Endothelial cell of umbilical vein (primary cell): ENCODE results near the gene SLC12A1. TPM values are rescaled to one million over a fixed set of nuclear protein-coding genes. Genes with fewer than 3 reads are reported as not detected.

Experiments
- BruUV-seq: library from RNA; stranded (reverse); fragments of 400-500 nt; replicated peaks from 2 replicates; lab custom pipeline; 2021; lab: Mats Ljungman, UMichigan
- CTCF ChIA-PET: fragments of 300-600, 350-600 bp; sonication (Branson Sonifier 250); formaldehyde crosslinking; loops from one replicate; lab custom pipeline; 2021; ENCODE audit warnings: antibody characterized with exemption, inconsistent platforms; lab: Charles Lee
- POLR2A ChIA-PET: fragments of 300-600, 350-600 bp; sonication (Branson Sonifier 250); formaldehyde crosslinking; loops from one replicate; lab custom pipeline; 2021; ENCODE audit warnings: antibody characterized with exemption, inconsistent platforms; lab: Charles Lee
- DNase-seq: peaks from one replicate; pipeline ENCODE4 v3.0.0-alpha.2; 2011; ENCODE audit warnings: low read depth, low spot score
- FAIRE-seq: peaks from 2 replicates; lab custom pipeline; 2011; peaks lifted over from hg19 to GRCh38; lab: Jason Lieb, UNC
- H2AFZ ChIP-seq: 2 replicates; pipeline ENCODE4 v1.6.0; 2012; ENCODE audit warnings: low read depth, low read length, control low read depth, inconsistent platforms
- H3K27ac ChIP-seq: 2 replicates; pipeline ENCODE4 v1.5.1; 2011; ENCODE audit warnings: low read depth, mild to moderate bottlenecking, control low read depth, low read length, moderate library complexity; ENCODE audit not compliant: insufficient read depth
- H3K27me3 ChIP-seq, 2 experiments: 2 replicates each; pipeline versions ENCODE4 v1.6.0 to v1.6.1; 2011; ENCODE audit warnings: low read length in 2 of 2, mixed read lengths in 1 of 2; ENCODE audit not compliant: control insufficient read depth in 2 of 2, insufficient read depth in 2 of 2
- H3K36me3 ChIP-seq, 2 experiments: 2 replicates in 1 of 2; 3 replicates in 1 of 2; pipeline ENCODE4 v1.5.1; 2011; ENCODE audit warnings: low read length in 2 of 2, mild to moderate bottlenecking in 1 of 2, moderate library complexity in 1 of 2; ENCODE audit not compliant: control insufficient read depth in 2 of 2, insufficient read depth in 2 of 2; ENCODE audit errors: extremely low read depth in 1 of 2
- H3K4me1 ChIP-seq: 3 replicates; pipeline ENCODE4 v1.5.1; 2011; ENCODE audit warnings: mild to moderate bottlenecking, low read length; ENCODE audit not compliant: control insufficient read depth, insufficient read depth; ENCODE audit errors: extremely low read depth
- H3K4me2 ChIP-seq: 2 replicates; pipeline ENCODE4 v1.6.1; 2011; ENCODE audit warnings: low read length, control low read depth, mixed read lengths; ENCODE audit not compliant: insufficient read depth
- H3K4me3 ChIP-seq, 3 experiments: fragments of 200-600 bp in 1 of 3; sonication (generic), shearing (Covaris generic) in 1 of 3; replicated peaks in 1 of 3; 2 replicates each; pipeline ENCODE4 v1.5.1; 2011 to 2016; ENCODE audit warnings: control low read depth in 3 of 3, low read length in 3 of 3, mild to moderate bottlenecking in 2 of 3, inconsistent platforms in 1 of 3, low read depth in 1 of 3, moderate library complexity in 1 of 3; ENCODE audit not compliant: insufficient read depth in 1 of 3
- H3K79me2 ChIP-seq: 2 replicates; pipeline ENCODE4 v1.6.0; 2012; ENCODE audit warnings: low read length, inconsistent platforms; ENCODE audit not compliant: control insufficient read depth, insufficient read depth
- H3K9ac ChIP-seq: replicated peaks from 2 replicates; pipeline ENCODE3; 2011; ENCODE audit warnings: low read length, control low read depth; ENCODE audit not compliant: insufficient read depth; ENCODE audit errors: extremely low read depth
- H3K9me1 ChIP-seq: replicated peaks from 3 replicates; pipeline ENCODE4 v1.6.0; 2011; ENCODE audit warnings: mild to moderate bottlenecking, low read length; ENCODE audit not compliant: control insufficient read depth, insufficient read depth; ENCODE audit errors: extremely low read depth
- H3K9me3 ChIP-seq: replicated peaks from 2 replicates; pipeline ENCODE4 v1.5.1; 2012; ENCODE audit warnings: low read length, inconsistent platforms; ENCODE audit not compliant: control insufficient read depth, insufficient read depth
- H4K20me1 ChIP-seq: replicated peaks from 2 replicates; pipeline ENCODE3; 2011; ENCODE audit warnings: mild to moderate bottlenecking, low read length; ENCODE audit not compliant: control insufficient read depth, insufficient read depth; ENCODE audit errors: extremely low read depth
- CTCF ChIP-seq, 2 donors: IDR thresholded peaks; 1 replicate in 1 of 2; 2 replicates in 1 of 2; pipeline ENCODE4 v1.5.1; 2011; ENCODE audit warnings: low read length in 2 of 2, mild to moderate bottlenecking in 2 of 2, moderate library complexity in 2 of 2, control low read depth in 1 of 2, inconsistent platforms in 1 of 2, low read depth in 1 of 2; ENCODE audit not compliant: insufficient read depth in 1 of 2; ENCODE audit errors: extremely low read depth in 1 of 2
- EZH2 ChIP-seq: IDR thresholded peaks from 2 replicates; pipeline ENCODE4 v1.6.1; 2012; ENCODE audit warnings: borderline replicate concordance, low read depth, mild to moderate bottlenecking, moderate library complexity, low read length, inconsistent platforms; ENCODE audit not compliant: severe bottlenecking
- FOS ChIP-seq: IDR thresholded peaks from 2 replicates; pipeline ENCODE4 v1.6.1; 2011; ENCODE audit warnings: mild to moderate bottlenecking, low read length, moderate library complexity, borderline replicate concordance; ENCODE audit not compliant: insufficient read depth
- GATA2 ChIP-seq: IDR thresholded peaks from 2 replicates; pipeline ENCODE4 v1.7.0; 2011; ENCODE audit warnings: low read depth, mild to moderate bottlenecking, moderate library complexity, mixed read lengths, low read length; ENCODE audit not compliant: insufficient read length, insufficient read depth
- JUN ChIP-seq: IDR thresholded peaks from 2 replicates; pipeline ENCODE4 v1.6.1; 2011; ENCODE audit warnings: borderline replicate concordance, low read depth; ENCODE audit not compliant: insufficient read length, insufficient read depth
- MAX ChIP-seq: IDR thresholded peaks from 2 replicates; pipeline ENCODE4 v1.6.1; 2011; ENCODE audit not compliant: insufficient read depth, insufficient read length
- MYC ChIP-seq: IDR thresholded peaks from one replicate; pipeline ENCODE4 v1.6.1; 2011; ENCODE audit warnings: mild to moderate bottlenecking, low read depth, low read length
- POLR2A ChIP-seq: IDR thresholded peaks from 2 replicates; pipeline ENCODE4 v1.6.1; 2012; ENCODE audit warnings: low read depth, mild to moderate bottlenecking, control low read depth, low read length
- POLR2AphosphoS5 ChIP-seq: IDR thresholded peaks from 2 replicates; pipeline ENCODE4 v1.6.1; 2012; ENCODE audit warnings: low read depth, mild to moderate bottlenecking, control low read depth, low read length, moderate library complexity; ENCODE audit not compliant: insufficient read depth
- dilution Hi-C: fragments of 300-500 bp; cut with MboI; formaldehyde crosslinking; loops from one replicate; pipeline ENCODE4 v1.15.0; 2019; ENCODE audit warnings: low sequenced_read_pairs; ENCODE audit not compliant: extremely low pct_ligation_motif_present
- intact Hi-C: fragments of 100-400 bp; cut with micrococcal nuclease; formaldehyde crosslinking; loops from one replicate; pipeline ENCODE4 v1.10.0; 2022
- polyA plus RNA-seq, 4 experiments: library from polyadenylated mRNA; depleted of rRNA in 3 of 4; stranded (reverse) in 3 of 4; unstranded in 1 of 4; fragments of >200 nt; gene quantifications; 2 replicates each; pipeline versions ENCODE4 v1.2.1 to v1.2.3, GENCODE V29; 2011 to 2012; ENCODE audit warnings: missing spikeins in 1 of 4
- total RNA-seq: library from RNA; stranded (reverse); gene quantifications from 2 replicates; pipeline ENCODE4 v1.2.3, GENCODE V29; 2021

SLC12A1 gene
- total and polyA plus RNA-seq, 2 donors (not counting 3 experiments of a cell fraction or from before 2014, with no cell fraction given), result not detected

- Histone ChIP-seq H3K27ac (no peak overlapping the region), H3K4me2 (no peak overlapping the region), H3K9me3 (no peaks in the 10 kb centered on the region), H3K79me2 (no peaks in the 10 kb centered on the region), H3K9me1 (no peaks in the 10 kb centered on the region), H4K20me1 (no peaks in the 10 kb centered on the region), H3K4me1 (no peaks in the 10 kb centered on the region), H3K9ac (no peak overlapping the region), H3K27me3 (peaks cover 3 to 4% of the 10 kb centered on the region in 2 experiments), H3K36me3 (no peaks in the 10 kb centered on the region), H3K4me3 (no peak overlapping the region), H2AFZ (no peak overlapping the region)
- dilution Hi-C loops (no loop called here), intact Hi-C loops (no loop called here)
- ChIA-PET CTCF (no interaction called here), POLR2A (no interaction called here)
- no TSS peak for BruUV-seq
- FAIRE-seq (no peak), DNase-seq (no peak)
- TF ChIP-seq MYC (no peak), EZH2 (no peak), POLR2AphosphoS5 (no peak), JUN (no peak), MAX (no peak), POLR2A (no peak), FOS (no peak), GATA2 (no peak), CTCF (IDR thresholded peaks at IDR 0.05; ENCODE audit: extremely low read depth in 1 of 2, insufficient read depth in 1 of 2, low read depth in 1 of 2, low read length in 2 of 2) (no peak)
Measured at GRCh38 chr15:48323294-48323693, 117.2 kb downstream of the SLC12A1 start.
